ENCODE results near the gene SPATA25.

The SPATA25 gene

GRCh38 chr20:45921337-45922189, 34.1 kb upstream of the SPATA25 start:
- Histone ChIP-seq H2AK5ac (ENCODE audit: low read length) (no peak overlapping the region), H3K4me1 (ENCODE audit: control insufficient read depth, low read depth, low read length) (no peaks in the 10 kb centered on the region), H4K8ac (ENCODE audit: low read depth, low read length) (no peak overlapping the region), H3K36me3 (ENCODE audit: control insufficient read depth, insufficient read depth, low read length) (no peaks in the 10 kb centered on the region), H3K4me2 (ENCODE audit: low read length) (no peak overlapping the region), H2BK5ac (ENCODE audit: low read length) (no peak overlapping the region), H3K18ac (ENCODE audit: low read length) (no peak overlapping the region), H2BK15ac (replicated peaks; ENCODE audit: low read depth) (no peak overlapping the region), H3K56ac (ENCODE audit: low read length) (no peak overlapping the region), H3K4ac (ENCODE audit: low read depth, low read length) (no peak overlapping the region), H2BK120ac (ENCODE audit: low read depth, low read length) (no peak overlapping the region), H3K79me2 (ENCODE audit: control insufficient read depth, insufficient read depth, low read length) (no peaks in the 10 kb centered on the region), H3K27ac (ENCODE audit: low read depth, low read length) (no peak overlapping the region), H3K9ac (ENCODE audit: low read length) (no peak overlapping the region), H3K27me3 (ENCODE audit: insufficient read depth, low read length, poor library complexity) (no peaks in the 10 kb centered on the region), H3K23ac (ENCODE audit: low read length) (no peak overlapping the region), H3K4me3 (ENCODE audit: low read length) (no peak overlapping the region), H3K79me1 (ENCODE audit: low read length) (no peaks in the 10 kb centered on the region), H4K5ac (ENCODE audit: low read length) (no peak overlapping the region)
- no peak for DNase-seq
- WGBS (ENCODE audit: extremely low coverage, insufficient coverage, low lambda C conversion rate): no CpG with 5 or more reads among the region's 11 CpGs

- no peak overlapping the region for H2BK5ac ChIP-seq (ENCODE audit: low read length)
- H3K4me3 ChIP-seq (ENCODE audit: low read length): no peak overlapping the region
- H2AK5ac ChIP-seq (ENCODE audit: low read length): no peak overlapping the region
- H3K36me3 ChIP-seq (ENCODE audit: control insufficient read depth, insufficient read depth, low read length): no peaks in the 10 kb centered on the region
- no peak for DNase-seq
- H3K18ac ChIP-seq (ENCODE audit: low read length): no peak overlapping the region
- no peaks in the 10 kb centered on the region for H3K79me1 ChIP-seq (ENCODE audit: low read length)
- H4K8ac ChIP-seq (ENCODE audit: low read depth, low read length): no peak overlapping the region
- H3K23ac ChIP-seq (ENCODE audit: low read length): no peak overlapping the region
- H3K27ac ChIP-seq (ENCODE audit: low read depth, low read length): no peak overlapping the region
- H3K9ac ChIP-seq (ENCODE audit: low read length): no peak overlapping the region
- no peaks in the 10 kb centered on the region for H3K27me3 ChIP-seq (ENCODE audit: insufficient read depth, low read length, poor library complexity)
- H3K4ac ChIP-seq (ENCODE audit: low read depth, low read length): no peak overlapping the region
- no peaks in the 10 kb centered on the region for H3K79me2 ChIP-seq (ENCODE audit: control insufficient read depth, insufficient read depth, low read length)
- WGBS (ENCODE audit: extremely low coverage, insufficient coverage, low lambda C conversion rate): no CpG with 5 or more reads among the region's 9 CpGs
- no peaks in the 10 kb centered on the region for H3K4me1 ChIP-seq (ENCODE audit: control insufficient read depth, low read depth, low read length)
- H2BK120ac ChIP-seq (ENCODE audit: low read depth, low read length): no peak overlapping the region
- no peak overlapping the region for H3K4me2 ChIP-seq (ENCODE audit: low read length)
- H3K56ac ChIP-seq (ENCODE audit: low read length): no peak overlapping the region
- H4K5ac ChIP-seq (ENCODE audit: low read length): no peak overlapping the region
- H2BK15ac ChIP-seq (replicated peaks; ENCODE audit: low read depth): no peak overlapping the region
Measured at GRCh38 chr20:45920462-45921336, 33.3 kb upstream of the SPATA25 start.

GRCh38 chr20:45919542-45920399, 32.3 kb upstream of the SPATA25 start:
- no peak overlapping the region for H3K4me3 ChIP-seq (ENCODE audit: low read length)
- H3K4ac ChIP-seq (ENCODE audit: low read depth, low read length): no peak overlapping the region
- H3K23ac ChIP-seq (ENCODE audit: low read length): no peak overlapping the region
- no peaks in the 10 kb centered on the region for H3K79me1 ChIP-seq (ENCODE audit: low read length)
- DNase-seq: no peak
- H3K4me2 ChIP-seq (ENCODE audit: low read length): no peak overlapping the region
- H3K79me2 ChIP-seq (ENCODE audit: control insufficient read depth, insufficient read depth, low read length): no peaks in the 10 kb centered on the region
- H3K56ac ChIP-seq (ENCODE audit: low read length): no peak overlapping the region
- H4K8ac ChIP-seq (ENCODE audit: low read depth, low read length): no peak overlapping the region
- no peaks in the 10 kb centered on the region for H3K27me3 ChIP-seq (ENCODE audit: insufficient read depth, low read length, poor library complexity)
- no peak overlapping the region for H2BK15ac ChIP-seq (replicated peaks; ENCODE audit: low read depth)
- H3K4me1 ChIP-seq (ENCODE audit: control insufficient read depth, low read depth, low read length): no peaks in the 10 kb centered on the region
- H4K5ac ChIP-seq (ENCODE audit: low read length): no peak overlapping the region
- no peak overlapping the region for H2AK5ac ChIP-seq (ENCODE audit: low read length)
- no peak overlapping the region for H3K27ac ChIP-seq (ENCODE audit: low read depth, low read length)
- H3K9ac ChIP-seq (ENCODE audit: low read length): no peak overlapping the region
- no peaks in the 10 kb centered on the region for H3K36me3 ChIP-seq (ENCODE audit: control insufficient read depth, insufficient read depth, low read length)
- no peak overlapping the region for H2BK5ac ChIP-seq (ENCODE audit: low read length)
- H3K18ac ChIP-seq (ENCODE audit: low read length): no peak overlapping the region
- WGBS (ENCODE audit: extremely low coverage, insufficient coverage, low lambda C conversion rate): no CpG with 5 or more reads among the region's 11 CpGs
- H2BK120ac ChIP-seq (ENCODE audit: low read depth, low read length): no peak overlapping the region

- Histone ChIP-seq H3K23ac (ENCODE audit: low read length) (no peak overlapping the region), H3K4me2 (ENCODE audit: low read length) (no peak overlapping the region), H2AK5ac (ENCODE audit: low read length) (no peak overlapping the region), H2BK120ac (ENCODE audit: low read depth, low read length) (no peak overlapping the region), H3K27me3 (ENCODE audit: insufficient read depth, low read length, poor library complexity) (no peaks in the 10 kb centered on the region), H3K36me3 (ENCODE audit: control insufficient read depth, insufficient read depth, low read length) (no peaks in the 10 kb centered on the region), H3K27ac (ENCODE audit: low read depth, low read length) (no peak overlapping the region), H3K4me3 (ENCODE audit: low read length) (no peak overlapping the region), H3K4ac (ENCODE audit: low read depth, low read length) (no peak overlapping the region), H4K8ac (ENCODE audit: low read depth, low read length) (no peak overlapping the region), H3K56ac (ENCODE audit: low read length) (no peak overlapping the region), H4K5ac (ENCODE audit: low read length) (no peak overlapping the region), H2BK15ac (replicated peaks; ENCODE audit: low read depth) (no peak overlapping the region), H3K4me1 (ENCODE audit: control insufficient read depth, low read depth, low read length) (no peaks in the 10 kb centered on the region), H3K79me2 (ENCODE audit: control insufficient read depth, insufficient read depth, low read length) (no peaks in the 10 kb centered on the region), H3K79me1 (ENCODE audit: low read length) (no peaks in the 10 kb centered on the region), H3K9ac (ENCODE audit: low read length) (no peak overlapping the region), H2BK5ac (ENCODE audit: low read length) (no peak overlapping the region), H3K18ac (ENCODE audit: low read length) (no peak overlapping the region)
- no peak for DNase-seq
- no CpG with 5 or more reads among the region's 12 CpGs for WGBS (ENCODE audit: extremely low coverage, insufficient coverage, low lambda C conversion rate)
Measured at GRCh38 chr20:45918779-45919537, 31.5 kb upstream of the SPATA25 start.

GRCh38 chr20:45918182-45918737, 30.8 kb upstream of the SPATA25 start:
- Histone ChIP-seq H3K23ac (ENCODE audit: low read length) (no peak overlapping the region), H3K4me2 (ENCODE audit: low read length) (no peak overlapping the region), H3K4ac (ENCODE audit: low read depth, low read length) (no peak overlapping the region), H3K79me2 (ENCODE audit: control insufficient read depth, insufficient read depth, low read length) (no peaks in the 10 kb centered on the region), H2BK5ac (ENCODE audit: low read length) (no peak overlapping the region), H3K9ac (ENCODE audit: low read length) (no peak overlapping the region), H4K8ac (ENCODE audit: low read depth, low read length) (no peak overlapping the region), H3K4me1 (ENCODE audit: control insufficient read depth, low read depth, low read length) (no peaks in the 10 kb centered on the region), H3K27ac (ENCODE audit: low read depth, low read length) (no peak overlapping the region), H4K5ac (ENCODE audit: low read length) (no peak overlapping the region), H2AK5ac (ENCODE audit: low read length) (no peak overlapping the region), H3K18ac (ENCODE audit: low read length) (no peak overlapping the region), H3K4me3 (ENCODE audit: low read length) (no peak overlapping the region), H2BK120ac (ENCODE audit: low read depth, low read length) (no peak overlapping the region), H3K79me1 (ENCODE audit: low read length) (no peaks in the 10 kb centered on the region), H3K56ac (ENCODE audit: low read length) (no peak overlapping the region), H3K36me3 (ENCODE audit: control insufficient read depth, insufficient read depth, low read length) (no peaks in the 10 kb centered on the region), H2BK15ac (replicated peaks; ENCODE audit: low read depth) (no peak overlapping the region), H3K27me3 (ENCODE audit: insufficient read depth, low read length, poor library complexity) (no peaks in the 10 kb centered on the region)
- WGBS (ENCODE audit: extremely low coverage, insufficient coverage, low lambda C conversion rate): no CpG with 5 or more reads among the region's 5 CpGs
- no peak for DNase-seq

Measured in mesendoderm (in vitro differentiated cells).